AG08396 (cell line): Measurements from ENCODE around the gene MON1A.
"Not testable (repeated sequence)": the region's sequence is repeated elsewhere in the genome, so short reads cannot be mapped to it uniquely, and the experiment has no call there.

Experiments
- DNase-seq: peaks from one replicate; pipeline ENCODE4 v3.0.0; 2012; ENCODE audit warnings: low spot score, mixed read lengths

Gene MON1A

GRCh38 chr3:49917806-49918590, 11.6 kb downstream of the MON1A start:
- DNase-seq = not testable (repeated sequence)

- peak; percentile 44 for DNase-seq
Measured at GRCh38 chr3:49916686-49917085, 12.9 kb downstream of the MON1A start.

GRCh38 chr3:49914906-49915305, 14.7 kb downstream of the MON1A start:
- DNase-seq = no peak

- no peak for DNase-seq
Measured at GRCh38 chr3:49912881-49913281, 16.7 kb downstream of the MON1A start.

GRCh38 chr3:49911611-49912010, 18.0 kb downstream of the MON1A start:
- DNase-seq = no peak

- DNase-seq = no peak
Measured at GRCh38 chr3:49911124-49911420, 18.5 kb downstream of the MON1A start.

- no peak for DNase-seq
Measured at GRCh38 chr3:49910409-49911123, 19.0 kb downstream of the MON1A start.

- no peak for DNase-seq
Measured at GRCh38 chr3:49908373-49909199, 21.0 kb downstream of the MON1A start.

- peak; percentile 87 for DNase-seq
Measured at GRCh38 chr3:49906073-49906743, 23.4 kb downstream of the MON1A start.

GRCh38 chr3:49904448-49904847, 25.2 kb downstream of the MON1A start:
- DNase-seq = not testable (repeated sequence)

- peak; percentile 85 for DNase-seq
Measured at GRCh38 chr3:49903451-49904424, 25.9 kb downstream of the MON1A start, which contains the start of gene MST1R. TSS of gene MST1R (minus strand) at chr3:49903873. CDS start at chr3:49903609, 264 bp downstream.

- no peak for DNase-seq
Measured at GRCh38 chr3:49902511-49903345, 26.9 kb downstream of the MON1A start.

- peak; percentile 36 for DNase-seq
Measured at GRCh38 chr3:49901366-49902339, 28.0 kb downstream of the MON1A start.

GRCh38 chr3:49900491-49901153, 29.0 kb downstream of the MON1A start:
- peak; percentile 84 for DNase-seq

- DNase-seq = no peak
Measured at GRCh38 chr3:49899815-49900214, 29.8 kb downstream of the MON1A start.

- no peak for DNase-seq
Measured at GRCh38 chr3:49898991-49899390, 30.6 kb downstream of the MON1A start.

- no peak for DNase-seq
Measured at GRCh38 chr3:49896345-49896744, 33.3 kb downstream of the MON1A start.

GRCh38 chr3:49895791-49896190, 33.8 kb downstream of the MON1A start:
- no peak for DNase-seq
